GM18520 (cell line): ENCODE data around the gene XPO4.

Source experiments
- ATAC-seq: cut with Tn5 transposase; IDR thresholded peaks from one replicate; pipeline ENCODE4 v1.9.1; 2021; ENCODE audit not compliant: unreplicated experiment

XPO4 gene

GRCh38 chr13:20729633-20730585, 172.6 kb downstream of the XPO4 start:
- no peak for ATAC-seq

GRCh38 chr13:20728579-20729311, 173.8 kb downstream of the XPO4 start:
- no peak for ATAC-seq

GRCh38 chr13:20727856-20728255, 174.7 kb downstream of the XPO4 start:
- ATAC-seq = no peak
